ENCODE measurements around the gene RIGI.

- no peak for TF ChIP-seq CTCF (IDR thresholded peaks at IDR 0.05; ENCODE audit: poor library complexity)
- TF ChIP-seq EZH2 (IDR thresholded peaks at IDR 0.05; ENCODE audit: borderline replicate concordance) = no peak
Measured at GRCh38 chr9:32552172-32552872, 26.3 kb upstream of the RIGI start, which contains the start of the genes SMIM27 and TOPORS.

Data from hepatocyte (in vitro differentiated cells).